Esophagus squamous epithelium (tissue), 4 donors: ENCODE results near the gene BIVM.

Source experiments
- POLR2A ChIP-seq, 4 donors: fragments of 450-650 bp; IDR thresholded peaks; one replicate each; pipeline ENCODE4 v1.6.1; 2017; ENCODE audit warnings: antibody characterized with exemption in 4 of 4, mild to moderate bottlenecking in 4 of 4, moderate library complexity in 3 of 4
- TF ChIP-seq, protein P1 (sequence below), 6 experiments: fragments of 450-650 bp in 4 of 6; fragments of 200-600 bp in 2 of 6; sonication (generic) in 2 of 6; IDR thresholded peaks; one replicate each; pipeline ENCODE4 v1.5.1; 2016 to 2019; ENCODE audit warnings: antibody characterized with exemption in 6 of 6, mild to moderate bottlenecking in 4 of 6, moderate library complexity in 4 of 6

DNA sequence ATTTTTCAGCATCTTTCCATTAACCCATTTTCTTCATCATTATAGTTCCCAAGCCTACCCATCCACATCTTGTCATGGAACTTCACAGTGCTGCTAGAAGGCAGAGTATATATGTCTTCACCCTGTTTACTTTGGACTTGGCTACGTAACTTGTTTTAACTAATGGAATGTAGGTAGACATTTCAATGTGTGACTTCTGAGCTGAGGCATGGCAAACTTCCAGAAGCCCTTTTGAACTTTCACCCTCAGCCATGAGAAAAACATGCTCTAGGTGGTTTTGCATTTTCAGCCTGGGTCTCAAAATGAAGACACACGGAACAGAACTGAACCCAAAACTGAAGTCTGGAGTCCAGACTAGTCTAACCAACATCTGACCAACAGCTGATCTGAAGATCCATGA lies 28.5 kb upstream of the BIVM start:
- TF ChIP-seq, protein P1, sequence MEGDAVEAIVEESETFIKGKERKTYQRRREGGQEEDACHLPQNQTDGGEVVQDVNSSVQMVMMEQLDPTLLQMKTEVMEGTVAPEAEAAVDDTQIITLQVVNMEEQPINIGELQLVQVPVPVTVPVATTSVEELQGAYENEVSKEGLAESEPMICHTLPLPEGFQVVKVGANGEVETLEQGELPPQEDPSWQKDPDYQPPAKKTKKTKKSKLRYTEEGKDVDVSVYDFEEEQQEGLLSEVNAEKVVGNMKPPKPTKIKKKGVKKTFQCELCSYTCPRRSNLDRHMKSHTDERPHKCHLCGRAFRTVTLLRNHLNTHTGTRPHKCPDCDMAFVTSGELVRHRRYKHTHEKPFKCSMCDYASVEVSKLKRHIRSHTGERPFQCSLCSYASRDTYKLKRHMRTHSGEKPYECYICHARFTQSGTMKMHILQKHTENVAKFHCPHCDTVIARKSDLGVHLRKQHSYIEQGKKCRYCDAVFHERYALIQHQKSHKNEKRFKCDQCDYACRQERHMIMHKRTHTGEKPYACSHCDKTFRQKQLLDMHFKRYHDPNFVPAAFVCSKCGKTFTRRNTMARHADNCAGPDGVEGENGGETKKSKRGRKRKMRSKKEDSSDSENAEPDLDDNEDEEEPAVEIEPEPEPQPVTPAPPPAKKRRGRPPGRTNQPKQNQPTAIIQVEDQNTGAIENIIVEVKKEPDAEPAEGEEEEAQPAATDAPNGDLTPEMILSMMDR (IDR thresholded peaks at IDR 0.05), result no peak
- no peak for TF ChIP-seq POLR2A (IDR thresholded peaks at IDR 0.05)
